ENCODE measurements around the gene NFX1.
"Not testable (repeated sequence)": the region's sequence is repeated elsewhere in the genome, so short reads cannot be mapped to it uniquely, and the experiment has no call there.

NFX1 gene

GRCh38 chr9:33311953-33312352 is 21.6 kb downstream of the NFX1 start:
- no peak for DNase-seq

GRCh38 chr9:33315371-33315770 is 25.1 kb downstream of the NFX1 start:
- no peak for DNase-seq

GRCh38 chr9:33317136-33317535 is 26.8 kb downstream of the NFX1 start:
- not testable (repeated sequence) for DNase-seq

DNA sequence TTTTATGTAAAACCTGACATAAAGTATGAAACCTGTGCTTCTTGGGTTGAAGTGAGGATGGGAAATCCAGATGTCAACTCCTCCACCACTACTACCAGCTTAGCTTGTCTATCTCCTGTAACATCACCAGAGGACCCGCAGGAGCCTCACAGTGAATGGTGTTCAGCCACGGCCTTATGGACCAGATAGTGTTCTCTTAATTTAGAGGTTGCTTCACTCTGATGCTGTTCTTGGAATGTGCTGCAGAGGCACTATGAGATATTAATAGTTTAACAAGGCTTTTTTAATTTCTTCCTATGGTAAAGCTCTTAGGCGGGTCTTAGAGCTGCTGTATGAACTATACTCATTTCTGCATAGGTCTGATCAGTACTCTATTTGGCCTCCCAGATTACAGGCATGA is 27.9 kb downstream of the NFX1 start:
- no peak for DNase-seq

GRCh38 chr9:33318781-33319180 is 28.5 kb downstream of the NFX1 start:
- no peak for DNase-seq

DNA sequence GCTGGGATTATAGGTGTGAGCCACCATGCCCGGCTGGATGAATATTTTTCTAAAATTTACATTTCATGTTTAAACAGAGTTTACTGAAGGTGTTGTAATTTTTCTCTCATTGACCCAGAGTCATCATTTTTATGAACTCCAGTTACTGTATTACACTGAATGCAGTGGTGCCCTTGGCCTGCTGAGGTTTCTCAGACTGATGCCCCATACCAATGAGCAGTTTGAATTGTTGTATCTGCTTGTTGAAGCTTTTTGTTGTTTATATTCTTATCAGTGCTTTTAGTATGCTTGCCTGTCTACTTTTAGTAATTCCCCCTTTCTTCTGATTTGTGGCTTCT is 29.9 kb downstream of the NFX1 start:
- DNase-seq: no peak

- peak in 1 of 2 donors; percentile 31 for DNase-seq
These were observed 30.4 kb downstream of the NFX1 start for GRCh38 chr9:33320568-33321261.

GRCh38 chr9:33329117-33329563 is 38.8 kb downstream of the NFX1 start:
- DNase-seq: no peak

GRCh38 chr9:33329979-33330378 is 39.7 kb downstream of the NFX1 start:
- no peak for DNase-seq

GRCh38 chr9:33331377-33331891 is 41.1 kb downstream of the NFX1 start:
- DNase-seq: no peak

GRCh38 chr9:33332011-33332410 is 41.7 kb downstream of the NFX1 start:
- no peak for DNase-seq

- DNase-seq: not testable (repeated sequence)
These were observed 42.6 kb downstream of the NFX1 start for GRCh38 chr9:33332956-33333355.

GRCh38 chr9:33340186-33340585 is 49.9 kb downstream of the NFX1 start:
- no peak for DNase-seq

- DNase-seq: no peak
These were observed 50.9 kb downstream of the NFX1 start for GRCh38 chr9:33341182-33341581.

- no peak for DNase-seq
These were observed 53.8 kb downstream of the NFX1 start for GRCh38 chr9:33344145-33344544.

DNA sequence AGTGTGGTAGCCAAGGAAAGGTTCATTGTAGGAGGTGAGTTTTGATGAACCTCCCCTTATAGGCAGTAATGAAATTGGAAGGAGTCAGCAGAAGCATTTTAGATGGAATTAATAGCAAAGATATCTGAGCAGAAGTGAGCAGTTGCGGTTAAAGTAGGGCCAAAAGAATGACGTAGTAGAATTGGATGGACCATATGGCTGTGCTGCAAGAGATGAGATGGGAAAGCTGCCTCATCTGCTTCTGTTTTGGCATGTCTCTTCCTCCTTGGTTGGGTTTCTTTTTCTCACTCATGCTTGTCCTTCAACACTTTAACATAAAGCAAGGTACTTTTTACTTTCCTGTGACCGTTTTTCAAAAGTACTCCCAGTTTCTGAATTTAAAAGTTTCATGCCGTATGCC is 56.2 kb downstream of the NFX1 start:
- DNase-seq: peak in 1 of 2 donors; percentile 12

DNA sequence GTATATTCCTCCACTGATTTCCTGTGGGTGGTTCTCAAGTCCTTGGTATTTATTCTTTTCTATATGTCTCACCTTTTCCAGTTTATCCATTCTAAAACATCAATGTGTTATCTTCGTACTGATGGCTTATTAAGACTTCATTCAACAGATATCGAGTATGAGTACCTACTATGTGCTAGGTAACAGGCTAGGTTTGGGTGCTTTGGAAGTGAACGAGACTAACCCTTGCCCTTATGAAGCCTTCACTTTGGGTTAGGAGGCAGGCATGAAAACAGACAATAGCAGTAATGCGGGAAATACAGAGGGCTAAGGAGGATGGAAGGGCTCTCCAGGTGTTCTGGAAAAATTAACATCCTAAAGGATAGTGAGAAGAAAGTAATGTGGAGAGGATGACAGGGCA is 58.7 kb downstream of the NFX1 start:
- no peak for DNase-seq

DNA sequence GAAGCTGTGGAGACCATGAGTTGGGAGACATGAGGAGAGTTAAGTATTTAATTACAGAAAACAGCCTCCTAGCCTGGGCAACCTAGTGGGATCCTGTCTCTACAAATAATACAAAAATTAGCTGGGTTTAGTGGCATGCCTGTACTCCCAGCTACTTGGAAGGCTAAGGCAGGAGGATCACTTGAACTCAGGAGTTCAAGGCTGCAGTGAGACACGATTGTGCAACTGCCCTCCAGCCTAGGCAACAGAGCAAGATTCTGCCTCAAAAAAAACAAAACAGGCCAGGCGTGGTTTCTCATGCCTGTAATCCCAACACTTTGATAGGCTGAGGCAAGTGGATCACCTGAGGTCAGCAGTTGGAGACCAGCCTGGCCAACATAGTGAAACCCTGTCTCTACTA is 59.4 kb downstream of the NFX1 start:
- DNase-seq: no peak

DNA sequence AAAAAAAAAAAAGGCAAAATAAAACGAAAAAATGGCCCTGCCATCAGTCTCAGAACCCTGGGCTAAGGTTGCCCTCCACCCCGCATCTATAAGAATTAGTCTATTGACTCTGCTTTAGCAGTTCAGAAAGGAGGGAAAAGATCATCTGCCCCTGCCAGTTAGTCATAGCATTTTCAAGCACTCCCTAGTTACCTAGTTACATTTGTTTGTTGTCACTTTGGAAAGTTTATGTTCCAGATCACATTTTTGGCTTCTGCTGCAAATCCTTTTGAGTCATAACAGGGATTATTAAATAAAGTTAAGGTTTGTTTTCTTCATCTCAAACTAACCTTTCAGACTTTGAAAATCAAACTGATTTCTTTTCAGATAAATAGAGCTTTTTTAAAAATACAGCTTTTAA is 60.0 kb downstream of the NFX1 start:
- no peak for DNase-seq

DNA sequence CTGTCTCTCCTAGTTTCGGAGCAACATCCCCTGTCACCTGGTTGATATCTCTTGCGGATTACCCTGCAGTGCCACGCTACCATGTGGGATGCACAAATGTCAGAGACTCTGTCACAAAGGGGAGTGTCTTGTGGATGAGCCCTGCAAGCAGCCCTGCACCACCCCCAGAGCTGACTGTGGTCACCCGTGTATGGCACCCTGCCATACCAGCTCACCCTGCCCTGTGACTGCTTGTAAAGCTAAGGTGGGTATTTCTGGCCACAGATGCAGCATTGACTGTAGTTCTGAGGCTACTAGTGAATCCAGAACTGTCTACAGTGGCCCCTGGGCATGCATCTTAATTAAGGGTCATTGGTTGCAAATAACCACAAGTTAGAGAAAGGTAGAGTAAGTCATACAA is 61.2 kb downstream of the NFX1 start:
- no peak for DNase-seq

GRCh38 chr9:33354651-33355211 is 64.4 kb downstream of the NFX1 start:
- DNase-seq: no peak

GRCh38 chr9:33355933-33356332 is 65.6 kb downstream of the NFX1 start:
- DNase-seq: no peak

GRCh38 chr9:33358641-33359040 is 68.3 kb downstream of the NFX1 start:
- DNase-seq: not testable (repeated sequence)

DNA sequence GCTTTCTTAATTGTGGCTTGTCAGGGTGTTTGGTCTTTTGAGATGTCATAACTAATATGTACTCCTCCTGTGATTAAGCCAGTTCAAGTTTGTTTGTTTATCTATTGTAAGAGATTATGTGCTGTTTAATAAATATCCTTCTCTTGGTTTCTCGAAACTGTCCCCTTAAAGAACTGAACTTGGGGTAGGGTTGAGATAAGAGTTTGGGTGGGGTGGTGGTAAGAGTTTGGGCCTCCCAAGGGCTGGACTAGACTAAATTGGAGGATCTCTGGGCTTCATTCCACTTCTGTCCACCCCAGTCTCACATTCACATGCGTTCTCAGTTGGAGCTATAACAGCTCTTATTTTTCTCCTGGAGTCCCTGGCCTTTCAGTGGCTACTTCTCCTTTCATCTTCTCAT is 73.8 kb downstream of the NFX1 start:
- DNase-seq: no peak

- not testable (repeated sequence) for DNase-seq
These were observed 74.5 kb downstream of the NFX1 start for GRCh38 chr9:33364814-33365213.

Measured in hippocampal formation (tissue), 2 donors.